Mesothelial cell of epicardium (in vitro differentiated cells): ENCODE results near the gene MYH14. TPM values are rescaled to one million over a fixed set of nuclear protein-coding genes. Genes with fewer than 3 reads are reported as not detected.

Source experiments
- DNase-seq, 2 experiments: peaks; one replicate each; pipeline ENCODE4 v3.0.0; 2021; ENCODE audit warnings: low spot score in 2 of 2; ENCODE audit not compliant: unreplicated experiment in 2 of 2
- H3K27ac Mint-ChIP-seq: 2 replicates; pipeline ENCODE4 v1.8.0; 2021; ENCODE audit warnings: mixed read lengths
- H3K27me3 Mint-ChIP-seq: 2 replicates; pipeline ENCODE4 v1.8.0; 2021; ENCODE audit warnings: low read depth, mixed read lengths
- H3K36me3 Mint-ChIP-seq: 2 replicates; pipeline ENCODE4 v1.8.0; 2021; ENCODE audit warnings: mixed read lengths
- H3K4me1 Mint-ChIP-seq: 2 replicates; pipeline ENCODE4 v1.8.0; 2021; ENCODE audit warnings: mixed read lengths
- H3K4me3 Mint-ChIP-seq: 2 replicates; pipeline ENCODE4 v1.8.0; 2021; ENCODE audit warnings: mild to moderate bottlenecking, moderate library complexity, mixed read lengths
- H3K9me3 Mint-ChIP-seq: 2 replicates; pipeline ENCODE4 v1.8.0; 2021; ENCODE audit warnings: mixed read lengths
- CTCF ChIP-seq: fragments of 200-600 bp; sonication (generic); IDR thresholded peaks from one replicate; pipeline ENCODE4 v1.5.0; 2021; ENCODE audit warnings: antibody characterized with exemption; ENCODE audit not compliant: unreplicated experiment
- total RNA-seq: library from RNA; stranded (reverse); gene quantifications from 3 replicates; pipeline ENCODE4 v1.2.1, GENCODE V29; 2021

Gene MYH14
- total RNA-seq, 1 donor from 2014 or later, result 52.3 TPM

GRCh38 chr19:50301607-50301971 is 98.2 kb downstream of the MYH14 start:
- H3K4me3 Mint-ChIP-seq, result no peak overlapping the region

GRCh38 chr19:50303558-50303957 is 100.1 kb downstream of the MYH14 start:
- DNase-seq, result no peak
- Mint-ChIP-seq H3K4me1 (no peaks in the 10 kb centered on the region), H3K9me3 (peaks cover 3% of the 10 kb centered on the region), H3K27me3 (peaks cover 27% of the 10 kb centered on the region), H3K27ac (no peak overlapping the region), H3K36me3 (peaks cover 15% of the 10 kb centered on the region), H3K4me3 (no peak overlapping the region)
- TF ChIP-seq CTCF, result no peak

More at GRCh38 chr19:50301607-50301971, 98.2 kb downstream of the MYH14 start:
- H3K27me3 Mint-ChIP-seq, result peaks cover 12% of the 10 kb centered on the region
- peaks cover 3% of the 10 kb centered on the region for H3K9me3 Mint-ChIP-seq
- H3K36me3 Mint-ChIP-seq, result peaks cover 15% of the 10 kb centered on the region
- no peak overlapping the region for H3K27ac Mint-ChIP-seq
- TF ChIP-seq CTCF, result no peak
- DNase-seq, result no peak
- no peaks in the 10 kb centered on the region for H3K4me1 Mint-ChIP-seq

GRCh38 chr19:50308991-50309390 is 105.6 kb downstream of the MYH14 start:
- H3K4me1 Mint-ChIP-seq, result peaks cover 17% of the 10 kb centered on the region
- no peak overlapping the region for H3K27ac Mint-ChIP-seq
- H3K4me3 Mint-ChIP-seq, result no peak overlapping the region
- H3K9me3 Mint-ChIP-seq, result no peaks in the 10 kb centered on the region
- peaks cover 64% of the 10 kb centered on the region for H3K27me3 Mint-ChIP-seq
- DNase-seq, result no peak
- H3K36me3 Mint-ChIP-seq, result peaks cover under 1% of the 10 kb centered on the region
- TF ChIP-seq CTCF, result no peak

- Mint-ChIP-seq H3K9me3 (no peaks in the 10 kb centered on the region), H3K36me3 (no peaks in the 10 kb centered on the region), H3K27me3 (peaks cover 67% of the 10 kb centered on the region), H3K4me1 (peaks cover 21% of the 10 kb centered on the region), H3K27ac (no peak overlapping the region), H3K4me3 (no peak overlapping the region)
- TF ChIP-seq CTCF, result no peak
- DNase-seq, result no peak
Measured at GRCh38 chr19:50309396-50310125, 106.1 kb downstream of the MYH14 start.

- Mint-ChIP-seq H3K36me3 (no peaks in the 10 kb centered on the region), H3K27me3 (peaks cover 68% of the 10 kb centered on the region), H3K9me3 (no peaks in the 10 kb centered on the region), H3K27ac (no peak overlapping the region), H3K4me1 (peaks cover 27% of the 10 kb centered on the region), H3K4me3 (no peak overlapping the region)
- TF ChIP-seq CTCF, result no peak
- no peak for DNase-seq
Measured at GRCh38 chr19:50310759-50311465, 107.5 kb downstream of the MYH14 start.
